Lung (tissue), 12 donors: ENCODE measurements around the gene ECSCR. TPM values are rescaled to one million over a fixed set of nuclear protein-coding genes. Genes with fewer than 3 reads are reported as not detected.
"Not testable (repeated sequence)": the region's sequence is repeated elsewhere in the genome, so short reads cannot be mapped to it uniquely, and the experiment has no call there.

Experiments
- ATAC-seq: fragments of 200-7000 bp; cut with Tn5 transposase; one replicate; pipeline ENCODE4 v1.9.1; 2020; ENCODE audit warnings: moderate number of reproducible peaks; ENCODE audit not compliant: insufficient read depth, low FRiP score
- DNase-seq, 3 donors: peaks; one replicate each; pipeline ENCODE4 v3.0.0-alpha.2; 2013 to 2017
- H3K27ac ChIP-seq, 2 donors: one replicate each; pipeline ENCODE4 v1.5.1; 2013; ENCODE audit warnings: mild to moderate bottlenecking in 2 of 2, moderate library complexity in 2 of 2, control low read depth in 1 of 2, inconsistent platforms in 1 of 2, low read depth in 1 of 2, low read length in 1 of 2
- H3K27me3 ChIP-seq, 3 donors: one replicate each; pipeline ENCODE4 v1.5.1; 2013; ENCODE audit warnings: low read length in 2 of 3; ENCODE audit not compliant: control insufficient read depth in 3 of 3, insufficient read depth in 3 of 3
- H3K36me3 ChIP-seq, 4 donors: one replicate each; pipeline ENCODE4 v1.5.1; 2013; ENCODE audit warnings: low read length in 4 of 4, mild to moderate bottlenecking in 1 of 4, moderate library complexity in 1 of 4; ENCODE audit not compliant: control insufficient read depth in 4 of 4, insufficient read depth in 4 of 4
- H3K4me1 ChIP-seq, 5 donors: one replicate each; pipeline ENCODE4 v1.5.1; 2013; ENCODE audit warnings: low read length in 5 of 5, mild to moderate bottlenecking in 2 of 5, moderate library complexity in 1 of 5; ENCODE audit not compliant: control insufficient read depth in 5 of 5, insufficient read depth in 5 of 5
- H3K4me3 ChIP-seq: one replicate; pipeline ENCODE4 v1.5.1; 2013; ENCODE audit warnings: mild to moderate bottlenecking, control low read depth, moderate library complexity
- H3K9ac ChIP-seq, 2 donors: one replicate each; pipeline ENCODE4 v1.5.1; 2013; ENCODE audit warnings: low read length in 2 of 2, control low read depth in 1 of 2; ENCODE audit not compliant: insufficient read depth in 1 of 2
- H3K9me3 ChIP-seq, 4 donors: one replicate each; pipeline ENCODE4 v1.5.1; 2013; ENCODE audit warnings: low read length in 3 of 4, mild to moderate bottlenecking in 1 of 4, moderate library complexity in 1 of 4; ENCODE audit not compliant: control insufficient read depth in 4 of 4, insufficient read depth in 3 of 4
- WGBS, 2 donors: extraction: QIAGEN DNeasy Blood & Tissue Kit; methylation state at CpG; one replicate each; pipeline ENCODE4 v1.1.7; 2013; 5-methylcytosine and 5-hydroxymethylcytosine counted together
- polyA plus RNA-seq, 2 donors: library from polyadenylated mRNA; stranded (reverse); fragments of 200-250 nt; gene quantifications; one replicate each; pipeline ENCODE4 v1.2.1, GENCODE V29; 2013
- total RNA-seq, 2 donors: library from RNA; depleted of rRNA in 1 of 2; stranded (reverse); fragments of >200 nt in 1 of 2; gene quantifications; one replicate each; pipeline ENCODE4 v1.2.1, GENCODE V29; 2014 to 2021
- TF ChIP-seq, protein P1 (sequence below): IDR thresholded peaks from 2 replicates; pipeline ENCODE4 v1.5.1; 2012; ENCODE audit warnings: mild to moderate bottlenecking; ENCODE audit errors: control extremely low read depth, extremely low read depth
- donor health status: control.
- donor health status: control.
- donor health status: Bipolar disorder and iron deficiency.
- donor health status: healthy.
- donor health status: DM: yes; HTN: yes; CAD: no.

ECSCR gene
- total and polyA plus RNA-seq, 4 donors = 24.6 to 55.7 (median 46.5) TPM

DNA sequence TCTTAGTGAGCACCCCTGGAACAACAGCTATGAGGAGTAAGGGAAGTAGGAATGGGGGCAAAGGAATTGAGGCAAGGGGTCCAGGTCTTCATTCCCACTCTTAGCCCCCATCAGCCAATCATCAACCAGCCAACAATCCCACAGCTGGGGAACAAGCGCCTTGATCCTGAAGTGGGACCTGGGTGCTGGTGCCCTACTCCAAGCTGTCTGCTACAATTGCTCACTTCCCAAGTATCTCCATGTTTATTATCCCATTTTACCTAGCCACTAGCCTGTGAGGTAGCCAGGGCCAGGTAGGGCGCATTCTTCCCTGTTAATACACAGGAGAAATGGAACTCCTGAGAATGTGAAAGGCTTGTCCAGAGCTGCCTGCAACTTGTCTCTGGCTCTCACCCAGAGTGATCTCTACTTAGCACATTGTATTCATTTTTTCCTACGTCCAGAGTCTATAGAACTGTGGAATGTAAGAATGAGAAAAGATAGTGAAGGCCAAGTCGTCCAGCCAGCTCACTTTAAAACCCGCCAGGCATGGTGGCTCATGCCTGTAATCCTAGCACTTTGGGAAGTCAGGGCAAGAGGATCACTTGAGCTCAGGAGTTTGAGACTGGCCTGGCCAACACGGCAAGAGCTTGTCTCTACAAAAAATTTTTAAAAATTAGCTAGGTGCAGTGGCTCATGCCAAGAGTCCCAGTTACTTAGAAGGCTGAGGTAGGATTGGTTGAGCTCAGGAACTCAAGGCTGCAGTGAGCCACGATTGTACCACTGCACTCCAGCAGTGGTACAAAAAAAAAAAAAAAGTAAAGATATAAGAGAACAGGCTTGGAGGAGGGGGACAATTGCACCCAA is 17.0 kb downstream of the ECSCR start:
- Histone ChIP-seq H3K4me1 (peaks cover 0 to 7% (median 0%) of the 10 kb centered on the region in 5 donors), H3K27me3 (no peaks in the 10 kb centered on the region), H3K9me3 (no peaks in the 10 kb centered on the region), H3K27ac (peak overlapping the region in 1 of 2 donors; percentile 45), H3K9ac (no peak overlapping the region), H3K4me3 (no peak overlapping the region), H3K36me3 (peaks cover 0 to 5% (median 0%) of the 10 kb centered on the region in 4 donors)
- ATAC-seq = no peak
- peak; percentile 30 to 67 (median 59) for DNase-seq
- TF ChIP-seq, protein P1, sequence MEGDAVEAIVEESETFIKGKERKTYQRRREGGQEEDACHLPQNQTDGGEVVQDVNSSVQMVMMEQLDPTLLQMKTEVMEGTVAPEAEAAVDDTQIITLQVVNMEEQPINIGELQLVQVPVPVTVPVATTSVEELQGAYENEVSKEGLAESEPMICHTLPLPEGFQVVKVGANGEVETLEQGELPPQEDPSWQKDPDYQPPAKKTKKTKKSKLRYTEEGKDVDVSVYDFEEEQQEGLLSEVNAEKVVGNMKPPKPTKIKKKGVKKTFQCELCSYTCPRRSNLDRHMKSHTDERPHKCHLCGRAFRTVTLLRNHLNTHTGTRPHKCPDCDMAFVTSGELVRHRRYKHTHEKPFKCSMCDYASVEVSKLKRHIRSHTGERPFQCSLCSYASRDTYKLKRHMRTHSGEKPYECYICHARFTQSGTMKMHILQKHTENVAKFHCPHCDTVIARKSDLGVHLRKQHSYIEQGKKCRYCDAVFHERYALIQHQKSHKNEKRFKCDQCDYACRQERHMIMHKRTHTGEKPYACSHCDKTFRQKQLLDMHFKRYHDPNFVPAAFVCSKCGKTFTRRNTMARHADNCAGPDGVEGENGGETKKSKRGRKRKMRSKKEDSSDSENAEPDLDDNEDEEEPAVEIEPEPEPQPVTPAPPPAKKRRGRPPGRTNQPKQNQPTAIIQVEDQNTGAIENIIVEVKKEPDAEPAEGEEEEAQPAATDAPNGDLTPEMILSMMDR = no peak
- 59 to 75% methylated on average over 7 of the region's 7 CpGs for WGBS, 2 donors

DNA sequence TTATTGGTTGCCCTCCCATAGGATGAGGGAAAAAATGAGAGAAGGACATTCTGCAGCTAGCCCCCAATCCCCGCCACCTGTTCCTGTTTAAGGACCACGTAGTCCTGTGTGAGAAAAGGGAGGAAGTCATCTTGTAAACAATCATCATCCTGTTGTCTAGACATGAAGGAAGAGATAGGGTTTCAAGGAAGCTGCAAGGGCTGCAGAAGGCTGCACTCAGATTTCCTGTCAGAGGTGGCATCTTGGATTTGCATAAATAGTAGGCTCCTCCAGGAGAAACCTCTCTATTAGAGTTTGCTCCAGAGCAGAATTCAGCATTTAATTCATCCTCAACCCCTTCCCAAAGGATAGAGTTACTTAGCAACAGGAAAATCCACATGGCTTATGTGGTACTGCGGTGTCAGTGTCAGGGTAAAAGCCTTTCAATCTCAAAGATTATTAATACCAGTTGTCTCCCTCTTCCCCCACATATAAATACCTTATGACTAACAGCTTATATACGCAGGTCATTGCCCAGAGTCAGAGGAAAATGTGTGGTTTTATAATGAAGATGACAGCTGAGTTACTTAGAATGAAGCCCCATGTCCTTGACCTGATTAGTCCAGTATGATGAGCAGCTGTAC is 18.6 kb downstream of the ECSCR start:
- Histone ChIP-seq H3K4me1 (peaks cover 0 to 10% (median 6%) of the 10 kb centered on the region in 5 donors), H3K27me3 (no peaks in the 10 kb centered on the region), H3K9ac (no peak overlapping the region), H3K9me3 (no peaks in the 10 kb centered on the region), H3K27ac (no peak overlapping the region), H3K36me3 (peaks cover 0 to 3% (median 0%) of the 10 kb centered on the region in 4 donors), H3K4me3 (no peak overlapping the region)
- 50 to 52% methylated on average over 4 of the region's 4 CpGs for WGBS, 2 donors
- DNase-seq = peak in 2 of 3 donors; percentile 15 to 47
- no peak for ATAC-seq
- TF ChIP-seq, protein P1 = no peak

DNA sequence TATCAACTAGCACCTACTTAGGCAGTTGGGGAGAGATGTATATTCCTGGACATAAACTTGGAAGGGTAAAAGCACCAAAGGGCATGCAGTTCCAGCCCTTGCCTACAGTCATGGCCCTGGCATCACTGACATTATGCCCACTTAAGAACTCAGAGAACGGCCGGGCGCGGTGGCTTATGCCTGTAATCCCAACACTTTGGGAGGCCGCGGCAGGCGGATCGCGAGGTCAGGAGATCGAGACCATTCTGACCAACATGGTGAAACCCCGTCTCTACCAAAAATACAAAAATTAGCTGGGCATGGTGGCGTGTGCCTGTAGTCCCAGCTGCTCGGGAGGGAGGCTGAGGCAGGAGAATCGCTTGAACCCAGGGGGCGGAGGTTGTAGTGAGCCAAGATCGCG is 22.1 kb downstream of the ECSCR start:
- H3K27me3 ChIP-seq, H3K36me3 ChIP-seq, H3K4me3 ChIP-seq, H3K9ac ChIP-seq, H3K27ac ChIP-seq, DNase-seq, ATAC-seq, H3K9me3 ChIP-seq: not testable (repeated sequence)
- H3K4me1 ChIP-seq = peaks cover 0 to 13% (median 0%) of the 10 kb centered on the region in 5 donors
- 97 to 98% methylated on average over 17 of the region's 17 CpGs for WGBS, 2 donors
